Measurements from ENCODE around the gene FAM174C.
"Not testable (repeated sequence)": the region's sequence is repeated elsewhere in the genome, so short reads cannot be mapped to it uniquely, and the experiment has no call there.

Gene FAM174C

DNA sequence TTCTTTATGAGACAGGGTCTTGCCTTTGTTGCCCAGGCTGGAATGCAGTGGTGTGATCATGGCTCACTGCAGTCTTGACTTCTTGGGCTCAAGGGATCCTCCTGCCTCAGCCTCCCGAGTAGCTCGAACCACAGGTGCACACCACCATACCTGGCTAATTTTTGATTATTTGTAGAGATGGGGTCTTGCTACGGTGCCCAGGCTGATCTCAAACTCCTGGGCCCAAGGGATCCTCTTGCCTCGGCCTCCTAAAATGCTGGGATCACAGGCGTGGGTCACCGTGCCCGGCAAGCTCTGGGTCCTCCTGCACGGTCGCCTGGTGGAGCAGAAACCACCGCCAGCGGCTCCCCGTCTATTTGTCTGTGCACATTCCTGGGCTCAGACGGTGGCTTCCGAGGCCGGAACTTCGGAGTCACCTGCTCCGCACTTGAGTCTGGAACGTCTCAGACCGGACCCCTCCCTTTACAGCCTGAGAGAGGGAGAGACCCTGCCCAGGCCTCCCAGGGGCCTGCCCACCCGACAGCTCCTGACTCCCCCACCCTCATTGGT, 32.5 kb downstream of the FAM174C start:
- DNase-seq: no peak

DNA sequence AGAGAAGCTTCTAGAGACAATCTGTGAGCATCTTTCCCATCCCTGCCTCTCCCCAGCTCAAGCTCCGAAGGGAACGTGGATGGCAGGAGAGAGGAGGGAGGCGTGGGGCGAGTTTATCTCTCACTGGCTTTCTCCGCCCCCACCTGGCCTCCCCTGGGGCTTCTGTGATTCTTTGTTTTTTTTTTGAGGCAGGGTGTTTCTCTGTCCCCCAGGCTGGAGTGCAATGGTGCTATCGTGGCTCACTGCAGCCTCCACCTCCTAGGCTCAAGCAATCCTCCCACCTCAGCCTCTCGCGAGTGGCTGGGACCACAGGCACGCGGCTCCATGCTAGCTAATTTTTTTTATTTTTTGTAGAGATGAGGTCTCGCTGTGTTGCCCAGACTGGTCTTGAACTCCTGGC, 33.4 kb downstream of the FAM174C start:
- no peak for DNase-seq

- no peak for DNase-seq
Measured at GRCh38 chr19:1309977-1310852, 34.9 kb downstream of the FAM174C start.

DNA sequence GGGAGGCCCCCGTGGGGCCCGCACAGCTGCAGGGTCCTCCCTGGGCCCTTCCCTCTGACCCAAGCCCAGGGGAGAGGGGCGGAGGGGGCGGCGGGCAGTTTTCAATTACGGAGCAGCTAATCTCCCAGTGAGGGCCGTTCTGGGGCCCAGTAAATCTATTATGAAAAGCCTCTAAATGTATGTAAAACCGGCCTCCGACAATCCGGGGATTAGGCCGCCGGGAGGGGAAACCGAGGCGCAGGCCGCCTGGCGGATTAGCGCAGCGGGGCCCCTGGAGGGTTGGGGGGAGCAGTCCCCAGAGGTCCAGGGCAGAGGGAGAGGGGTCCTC, 35.5 kb downstream of the FAM174C start:
- no peak for DNase-seq

GRCh38 chr19:1311543-1312091, 36.3 kb downstream of the FAM174C start:
- DNase-seq: no peak

DNA sequence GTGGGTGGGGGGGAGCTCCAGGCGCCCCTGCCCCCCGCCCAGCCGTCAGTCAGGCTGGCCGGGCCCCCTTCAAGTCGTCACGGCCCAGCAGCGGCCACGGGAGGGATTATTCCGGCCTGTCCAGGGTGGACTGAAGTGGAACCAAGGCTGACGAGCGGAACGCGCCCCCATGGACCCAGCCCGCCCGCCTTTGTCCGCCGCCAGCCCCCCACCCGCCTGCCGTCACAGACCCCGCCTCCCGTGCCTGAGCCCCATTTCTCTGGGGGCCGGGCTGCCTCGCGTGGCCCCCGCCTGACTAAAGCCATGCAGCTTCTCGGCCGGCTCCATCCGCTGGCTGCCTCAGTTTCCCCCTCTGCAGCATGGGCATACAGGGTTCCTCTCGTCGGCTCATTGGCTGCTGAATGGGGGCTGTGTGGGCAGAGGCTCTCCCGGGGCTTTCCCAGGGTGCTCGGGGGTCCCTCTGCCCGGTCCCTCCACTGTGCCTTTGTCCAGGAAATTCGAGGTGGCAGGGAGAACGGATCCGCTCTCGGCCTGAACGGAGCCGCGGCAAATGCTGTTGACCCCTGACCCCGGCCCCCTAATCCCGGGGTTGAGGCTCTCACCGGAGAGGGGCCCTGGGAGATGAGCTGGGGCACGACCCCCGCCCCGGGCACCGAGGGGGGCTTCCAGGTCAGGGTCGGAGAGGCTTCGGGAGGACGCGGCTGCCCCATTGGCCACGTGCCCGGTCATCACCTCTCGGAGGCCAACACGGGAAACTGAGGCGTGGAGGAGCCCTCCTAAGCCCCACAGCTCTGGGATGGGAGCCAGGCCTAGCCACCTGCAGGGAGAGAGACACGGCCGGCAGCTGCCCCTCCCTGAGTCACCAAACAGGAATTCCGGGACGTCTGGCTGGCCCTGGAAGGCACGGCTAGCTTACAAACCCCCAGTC, 37.7 kb downstream of the FAM174C start:
- DNase-seq: no peak

DNA sequence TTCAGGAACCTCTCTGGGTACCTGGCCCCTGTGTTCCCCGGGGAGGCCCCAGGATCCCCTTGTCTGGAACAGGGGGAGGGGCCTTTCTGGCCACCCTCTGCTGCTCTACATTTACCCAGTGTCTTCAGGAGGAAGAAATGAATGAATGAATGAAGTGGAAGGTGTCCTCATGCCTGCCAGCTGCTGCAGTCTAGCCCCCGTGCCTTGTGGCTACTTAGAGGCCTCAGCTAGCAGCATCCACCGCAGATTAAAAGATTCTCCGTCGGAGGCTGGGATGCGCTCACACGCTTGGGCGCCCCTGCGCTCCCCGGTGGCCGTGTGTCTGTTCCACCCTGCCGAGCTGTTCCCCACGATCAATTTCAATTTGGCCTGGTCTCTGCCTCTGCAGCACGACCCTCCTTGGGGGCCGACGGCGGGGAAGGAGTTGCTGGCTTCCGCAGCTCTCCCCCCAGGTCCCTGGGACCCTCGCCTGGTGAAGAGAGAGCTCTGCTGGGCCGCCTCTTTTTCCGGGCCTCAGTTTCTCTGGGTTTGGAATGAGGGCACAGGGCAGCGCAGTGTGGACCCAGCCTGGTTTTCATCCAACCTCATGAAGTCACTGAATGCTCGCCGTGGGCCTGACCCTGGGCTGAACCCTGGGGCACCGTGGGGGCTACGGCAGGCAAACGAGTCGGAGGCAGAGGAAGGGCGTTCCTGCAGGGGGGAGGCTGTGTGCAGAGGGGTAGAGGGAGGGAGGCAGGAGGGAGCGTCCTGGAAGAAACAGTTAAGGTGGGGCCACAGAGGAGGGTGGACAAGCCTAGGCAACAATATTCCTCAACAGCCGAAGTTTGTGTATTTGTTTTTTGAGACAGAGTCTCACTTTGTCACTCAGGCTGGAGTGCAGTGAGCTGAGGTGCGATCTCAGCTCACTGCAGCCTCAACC, 38.6 kb downstream of the FAM174C start:
- DNase-seq: no peak

DNA sequence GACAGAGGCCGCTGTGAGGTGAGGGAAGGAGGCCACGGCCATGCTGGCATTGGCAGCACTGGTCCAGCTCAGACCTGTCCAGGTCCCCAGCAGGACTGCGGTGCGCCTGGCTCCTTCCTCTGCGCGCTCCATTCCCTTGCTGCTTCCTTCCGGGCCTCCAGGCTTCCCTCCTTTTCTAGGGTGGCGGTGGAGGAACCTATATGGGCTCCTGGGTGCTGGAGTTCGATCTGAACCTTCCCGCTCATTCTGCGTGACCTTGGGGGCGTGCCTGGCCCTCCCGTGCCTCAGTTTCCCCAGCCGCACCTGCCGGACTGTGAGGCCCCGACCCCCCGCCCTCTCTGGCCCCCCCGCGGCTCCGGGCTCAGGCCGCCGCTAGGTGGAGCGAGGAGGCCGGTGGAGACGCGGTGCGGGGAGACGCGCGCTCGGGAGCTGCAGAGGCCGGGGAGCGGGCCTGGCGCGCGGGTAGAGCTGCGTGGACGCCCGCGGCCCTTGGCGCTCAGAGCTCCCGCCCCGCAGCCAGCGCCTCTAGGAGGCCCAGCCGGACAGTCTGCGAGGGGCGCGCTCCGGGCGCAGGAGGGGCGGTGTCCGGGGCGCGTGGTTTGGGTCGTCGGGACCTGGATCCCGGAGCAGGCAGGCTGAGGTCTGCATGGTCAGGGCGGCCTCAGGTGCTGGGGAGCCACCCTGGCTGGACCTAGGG, 40.3 kb downstream of the FAM174C start:
- no peak for DNase-seq

DNA sequence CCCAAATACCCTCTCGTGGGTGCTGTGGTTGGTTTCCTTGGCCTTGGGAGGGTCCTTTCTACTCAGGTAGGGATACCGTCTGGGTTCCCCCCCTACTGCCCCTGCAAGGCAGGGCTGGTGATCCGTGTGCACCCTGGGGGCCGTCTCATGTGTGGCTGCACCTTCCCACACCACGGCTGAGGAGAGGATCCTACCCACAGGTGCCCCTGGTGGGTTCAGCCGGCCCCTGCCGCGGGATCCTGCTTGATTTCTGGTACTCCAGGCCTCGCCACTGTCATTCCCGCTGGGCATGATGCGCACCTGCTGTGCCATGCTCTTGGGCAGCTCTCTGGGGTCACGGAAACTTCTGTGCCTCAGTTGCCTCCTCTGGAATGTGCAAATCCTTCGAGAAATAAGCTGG, 41.1 kb downstream of the FAM174C start:
- DNase-seq: no peak

DNA sequence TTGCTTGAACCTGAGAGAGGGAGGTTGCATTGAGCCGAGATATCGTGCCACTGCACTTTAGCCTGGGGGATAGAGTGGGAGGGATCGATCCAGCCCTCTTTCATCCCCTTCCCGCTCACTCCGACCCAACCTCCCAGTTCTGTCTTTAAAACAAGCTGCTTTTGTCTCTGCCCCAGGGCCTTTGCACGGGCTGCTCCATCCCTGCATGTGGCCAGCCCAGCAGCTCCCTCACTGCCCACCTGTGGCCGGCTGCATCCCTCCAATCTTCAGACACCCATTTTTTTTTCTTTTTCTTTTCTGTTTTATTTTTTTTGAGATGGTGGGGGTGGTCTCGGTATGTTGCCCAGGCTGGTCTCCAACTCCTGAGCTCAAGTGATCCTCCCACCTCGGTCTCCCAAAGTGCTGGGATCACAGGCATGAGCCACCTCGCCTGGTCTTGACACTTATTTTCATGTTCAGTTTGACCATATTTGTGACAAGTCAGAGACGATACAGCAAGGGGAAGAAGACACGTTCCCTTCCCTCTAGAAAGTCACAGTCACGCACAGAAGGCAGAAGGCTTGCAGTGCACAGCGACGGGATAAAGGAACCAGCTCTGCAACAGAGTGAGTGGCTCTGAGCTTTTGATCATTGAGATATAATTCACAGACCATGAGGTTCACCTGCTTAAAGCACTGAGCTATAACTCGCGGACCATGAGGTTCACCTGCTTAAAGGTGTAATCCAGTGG, 42.1 kb downstream of the FAM174C start:
- DNase-seq: no peak

DNA sequence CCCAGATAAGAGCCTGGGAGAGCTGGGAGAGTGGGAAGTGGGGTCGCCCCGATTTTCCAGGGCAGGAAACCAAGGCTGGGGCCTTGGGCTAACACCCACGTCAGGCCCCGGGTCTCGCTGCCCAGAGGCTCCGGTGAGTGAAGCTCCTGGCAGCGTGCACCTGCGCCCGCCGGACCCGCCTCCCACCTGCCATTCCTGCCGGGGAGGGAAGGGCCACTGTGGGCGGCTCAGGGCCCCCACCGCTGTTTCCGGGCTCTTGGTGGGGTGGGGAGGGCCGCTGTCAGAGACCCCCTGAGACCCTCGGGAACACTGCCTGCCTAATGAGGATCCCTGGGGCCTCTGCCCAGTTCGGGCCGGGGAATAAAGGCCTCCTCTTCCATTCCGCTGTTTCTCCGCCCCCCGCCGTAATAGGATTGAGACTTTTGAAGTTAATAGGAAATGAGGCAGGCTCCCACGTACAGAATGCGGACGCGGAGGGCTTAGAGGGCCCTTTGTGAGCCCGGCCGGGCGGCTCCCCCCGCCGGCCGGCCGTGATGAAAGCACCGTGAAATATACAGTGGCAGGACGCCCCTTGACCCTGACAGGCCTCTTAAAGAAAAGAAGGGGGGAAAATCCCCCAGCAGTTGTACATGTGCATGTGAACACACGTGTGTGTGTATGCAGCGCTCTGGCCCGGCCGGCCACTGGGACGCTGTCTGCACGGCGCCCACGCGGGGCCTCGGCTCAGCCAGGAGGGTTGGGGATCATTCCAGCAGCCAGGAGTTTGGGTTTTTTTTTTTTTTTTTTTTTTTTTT, 43.5 kb downstream of the FAM174C start:
- DNase-seq: no peak

GRCh38 chr19:1320282-1320650, 44.9 kb downstream of the FAM174C start:
- not testable (repeated sequence) for DNase-seq

- DNase-seq: no peak
Measured at GRCh38 chr19:1321539-1321938, 46.2 kb downstream of the FAM174C start.

DNA sequence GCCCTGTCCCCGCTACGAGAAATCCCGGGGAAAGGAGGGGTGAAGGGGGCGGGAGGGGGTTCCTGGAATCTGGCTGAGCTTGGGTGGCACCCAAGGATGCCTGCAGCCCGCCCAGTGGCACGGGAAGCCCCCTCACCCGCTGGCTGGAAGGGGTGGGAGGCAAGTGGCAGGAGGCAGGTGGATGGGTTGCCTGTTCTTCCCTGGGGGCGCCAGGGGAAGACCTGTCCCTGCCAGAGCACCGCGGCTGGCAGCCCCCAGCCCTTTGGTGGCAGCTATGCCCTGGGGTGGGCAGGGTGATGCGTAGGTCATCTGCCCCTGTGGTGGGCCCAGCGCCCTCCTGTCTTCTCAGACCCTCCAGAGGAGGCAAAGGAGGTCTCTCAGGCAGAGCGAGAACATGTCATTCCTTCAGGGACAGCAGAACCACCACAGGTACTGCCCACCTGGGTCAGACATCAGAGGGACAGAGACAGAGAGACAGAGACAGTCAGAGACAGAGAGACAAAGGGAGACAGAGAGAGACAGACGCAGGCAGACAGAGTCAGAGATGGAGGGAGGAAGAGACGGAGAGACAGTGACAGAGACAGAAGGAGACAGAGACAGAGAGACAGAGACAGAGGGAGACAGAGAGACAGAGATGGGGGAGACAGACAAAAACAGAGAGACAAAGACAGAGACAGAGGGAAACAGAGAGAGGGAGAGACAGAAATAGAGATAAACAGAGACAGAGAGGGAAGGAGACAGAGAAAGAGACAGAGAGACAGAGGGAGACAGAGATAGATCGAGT, 47.1 kb downstream of the FAM174C start:
- no peak for DNase-seq

GRCh38 chr19:1324249-1324805, 49.0 kb downstream of the FAM174C start:
- no peak for DNase-seq

GRCh38 chr19:1324806-1325567, 49.7 kb downstream of the FAM174C start:
- DNase-seq: no peak

GRCh38 chr19:1325568-1326294, 50.4 kb downstream of the FAM174C start:
- no peak for DNase-seq

Measured in NCI-H526 treated with DMSO at 0.1 percent for 48 hours (cell line).